NCI-H748 (cell line): ENCODE measurements around the gene RPL27.
A peak's percentile ranks its signal among the peaks of the same experiment; 100 is the strongest.
"Not testable (repeated sequence)": the region's sequence is repeated elsewhere in the genome, so short reads cannot be mapped to it uniquely, and the experiment has no call there.

Experiments used
- DNase-seq: peaks from one replicate; lab custom pipeline; 2025; ENCODE audit not compliant: unreplicated experiment; lab: John Stamatoyannopoulos, UW

Gene RPL27

GRCh38 chr17:42997984-42998938 lies at the start of gene RPL27:
Gene RPL27 (plus strand): TSS chr17:42998419. CDS start chr17:42998751, 332 bp downstream.
- DNase-seq: peak; percentile 100

- no peak for DNase-seq
Measured at GRCh38 chr17:42950044-42950783, 48.0 kb upstream of the RPL27 start.

GRCh38 chr17:42953669-42954068 lies 44.5 kb upstream of the RPL27 start:
- DNase-seq: no peak

- peak; percentile 91 for DNase-seq
Measured at GRCh38 chr17:42964161-42964932, 33.9 kb upstream of the RPL27 start, which contains the start of gene AARSD1. Gene AARSD1 (minus strand): TSS chr17:42964454. CDS start chr17:42964440, 14 bp downstream.

- DNase-seq: no peak
Measured at GRCh38 chr17:42967925-42968324, 30.3 kb upstream of the RPL27 start.

GRCh38 chr17:42969001-42969581 lies 29.1 kb upstream of the RPL27 start:
- no peak for DNase-seq

- DNase-seq: no peak
Measured at GRCh38 chr17:42971589-42971988, 26.6 kb upstream of the RPL27 start.

- not testable (repeated sequence) for DNase-seq
Measured at GRCh38 chr17:42973323-42973722, 24.9 kb upstream of the RPL27 start.

GRCh38 chr17:42975265-42975664 lies 23.0 kb upstream of the RPL27 start:
- DNase-seq: no peak

GRCh38 chr17:42975701-42976100 lies 22.5 kb upstream of the RPL27 start:
- DNase-seq: not testable (repeated sequence)

GRCh38 chr17:42979511-42980273 lies 18.5 kb upstream of the RPL27 start, which contains the start of gene PTGES3L:
Gene PTGES3L (minus strand): TSS chr17:42980080. CDS start chr17:42980053, 27 bp downstream.
- peak; percentile 79 for DNase-seq

GRCh38 chr17:42980274-42980765 lies 17.9 kb upstream of the RPL27 start, which contains the start of gene RUNDC1:
Gene RUNDC1 (plus strand): TSS chr17:42980565. CDS start chr17:42980577, 12 bp downstream.
- peak; percentile 94 for DNase-seq

GRCh38 chr17:42980766-42981397 lies 17.3 kb upstream of the RPL27 start:
- DNase-seq: peak; percentile 74

- no peak for DNase-seq
Measured at GRCh38 chr17:42982266-42982665, 16.0 kb upstream of the RPL27 start.

GRCh38 chr17:42985225-42985624 lies 13.0 kb upstream of the RPL27 start:
- no peak for DNase-seq

- DNase-seq: no peak
Measured at GRCh38 chr17:42989141-42989540, 9.1 kb upstream of the RPL27 start.

GRCh38 chr17:42989726-42990652 lies 8.2 kb upstream of the RPL27 start:
- DNase-seq: no peak

GRCh38 chr17:42991471-42991870 lies 6.7 kb upstream of the RPL27 start:
- no peak for DNase-seq
